HG03280 (cell line): ENCODE results near the gene CENPW.

Experiments used
- ATAC-seq: cut with Tn5 transposase; IDR thresholded peaks from one replicate; pipeline ENCODE4 v1.9.1; 2021; ENCODE audit warnings: mild to moderate bottlenecking, moderate library complexity; ENCODE audit not compliant: unreplicated experiment

CENPW gene

DNA sequence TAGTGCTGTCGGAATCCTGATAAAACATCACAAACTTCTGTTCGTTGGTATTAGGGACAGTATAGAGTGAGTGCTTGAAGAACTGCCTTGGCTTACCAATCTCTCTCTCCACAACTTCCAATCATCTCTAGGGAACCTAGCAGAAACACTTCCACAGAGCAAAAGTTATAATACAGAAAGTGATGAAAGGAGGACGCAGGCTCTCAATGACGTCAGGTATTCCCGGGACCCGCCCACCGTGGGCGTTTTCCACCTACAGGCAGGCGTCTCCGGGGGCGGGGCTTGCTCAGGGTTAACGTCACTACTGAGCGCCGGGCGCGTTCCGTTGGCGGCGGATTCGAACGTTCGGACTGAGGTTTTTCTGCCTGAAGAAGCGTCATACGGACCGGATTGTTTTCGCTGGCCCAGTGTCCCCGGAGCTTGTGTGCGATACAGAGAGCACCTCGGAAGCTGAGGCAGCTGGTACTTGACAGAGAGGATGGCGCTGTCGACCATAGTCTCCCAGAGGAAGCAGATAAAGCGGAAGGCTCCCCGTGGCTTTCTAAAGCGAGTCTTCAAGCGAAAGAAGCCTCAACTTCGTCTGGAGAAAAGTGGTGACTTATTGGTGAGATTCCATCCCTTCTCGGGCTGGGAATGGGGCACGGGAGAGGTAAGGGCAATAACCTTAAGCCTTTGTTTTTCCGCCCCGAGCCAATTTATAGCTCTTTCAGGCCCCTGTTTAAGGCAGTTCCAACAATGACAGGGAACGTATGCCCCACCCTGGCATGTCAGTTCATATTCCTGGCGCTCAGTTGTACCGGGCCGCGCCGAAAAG lies at the start of gene CENPW:
CENPW (plus strand) TSS at position 320 of the 814 bp plus-strand sequence; CDS start at position 479, 159 bp downstream.
- ATAC-seq = peak; percentile 95

DNA sequence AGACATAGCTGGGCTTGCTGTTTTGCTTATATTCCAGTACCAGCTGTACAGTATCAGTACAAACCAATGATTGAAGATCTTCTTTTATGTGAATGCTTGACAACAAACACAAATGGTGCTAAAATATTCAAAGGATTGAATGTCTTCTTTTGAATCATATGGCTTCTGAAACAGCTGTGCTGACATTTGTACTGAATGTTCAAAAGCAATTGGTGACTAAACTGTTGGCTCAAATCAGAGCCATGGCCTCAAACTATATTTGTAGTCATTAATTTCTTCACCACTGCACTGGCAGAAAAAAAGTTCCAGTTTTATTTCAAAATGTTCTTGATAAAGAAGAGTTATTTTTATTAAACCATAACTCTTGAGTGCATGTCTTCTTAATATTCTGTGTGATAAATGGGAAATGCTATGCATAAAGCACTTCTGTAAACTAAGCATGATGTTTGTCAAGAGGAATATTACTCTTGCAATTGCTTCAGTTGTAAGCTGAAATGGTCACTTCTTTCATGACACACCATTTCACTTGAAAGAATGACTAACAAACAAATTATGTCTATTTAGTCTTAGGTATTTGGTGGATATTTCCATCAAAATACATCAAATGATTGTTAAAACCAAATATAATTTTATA lies 45.9 kb upstream of the CENPW start:
- ATAC-seq = no peak

DNA sequence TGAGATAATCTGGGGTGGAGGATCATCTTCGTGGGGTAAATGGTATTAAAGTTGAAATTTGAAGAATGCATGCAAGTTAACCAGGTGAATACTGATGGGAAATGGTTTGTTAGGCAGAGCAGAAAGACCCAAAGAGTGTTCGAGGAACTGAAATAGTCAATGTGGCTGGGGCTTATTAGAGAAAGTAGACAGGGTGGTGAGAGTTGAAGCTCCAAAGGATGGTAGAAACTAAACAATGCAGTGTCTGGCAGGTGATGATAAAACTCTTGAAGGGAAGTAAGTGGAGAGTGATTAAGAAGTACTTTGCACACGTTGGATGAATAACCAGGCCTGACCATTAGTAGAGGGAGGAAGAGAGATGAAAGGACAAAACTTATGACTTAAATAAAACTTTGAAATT lies 39.8 kb upstream of the CENPW start:
- ATAC-seq = no peak

DNA sequence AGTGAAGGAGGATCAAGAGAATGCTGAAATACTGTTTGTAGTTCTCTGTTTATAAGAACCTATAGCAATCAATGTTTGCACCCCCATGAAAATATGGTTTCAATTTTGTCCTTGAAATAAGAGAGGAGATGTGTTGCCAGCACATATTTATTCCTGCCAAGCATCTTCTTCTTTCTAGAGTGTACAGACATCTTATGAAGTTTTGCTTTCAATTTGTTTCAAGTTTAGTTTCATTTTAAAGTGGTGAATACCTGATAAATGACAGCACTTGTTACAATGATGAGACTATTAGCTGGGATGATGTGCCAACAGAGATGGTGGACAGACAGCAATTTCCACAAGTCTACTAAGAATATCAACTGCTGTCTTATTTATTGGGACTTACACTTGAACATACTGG lies 39.2 kb upstream of the CENPW start:
- ATAC-seq = peak; percentile 85

DNA sequence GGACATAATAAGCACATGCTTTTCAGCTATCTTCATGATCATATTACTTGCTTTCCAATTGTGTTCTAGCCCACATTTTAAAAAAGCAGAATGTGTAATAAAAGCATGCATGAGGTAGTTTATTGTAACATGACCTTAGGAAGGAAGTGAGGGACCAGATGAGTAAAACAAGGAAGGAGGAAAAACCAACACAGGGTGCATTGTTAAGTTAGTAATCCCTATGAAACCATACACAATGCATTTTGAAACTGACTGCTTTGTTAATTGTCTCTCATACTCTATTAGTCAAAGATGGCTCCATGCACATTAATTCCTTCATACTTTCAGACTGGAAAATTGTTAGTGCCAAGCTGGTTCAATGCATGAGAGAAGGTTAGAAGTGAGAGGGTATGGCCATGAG lies 37.7 kb upstream of the CENPW start:
- ATAC-seq = no peak

DNA sequence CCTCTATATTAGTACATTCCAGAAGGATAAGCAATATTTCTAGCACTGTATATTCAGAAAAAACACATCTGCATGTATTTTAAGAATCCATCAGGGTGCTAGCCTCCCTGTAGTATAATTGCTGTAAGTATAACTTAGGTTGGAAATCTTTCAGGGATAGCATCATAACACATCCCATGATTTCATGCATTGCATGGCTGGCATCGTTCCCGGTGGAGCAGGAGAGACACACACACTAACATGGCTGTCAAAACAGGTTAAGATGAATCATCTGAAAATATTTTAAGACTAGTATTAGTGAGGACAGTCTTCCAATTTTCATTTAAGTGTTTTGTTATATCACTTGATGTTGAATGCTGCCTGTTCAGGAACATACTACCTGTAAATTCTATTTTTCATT lies 32.1 kb upstream of the CENPW start:
- ATAC-seq = no peak

DNA sequence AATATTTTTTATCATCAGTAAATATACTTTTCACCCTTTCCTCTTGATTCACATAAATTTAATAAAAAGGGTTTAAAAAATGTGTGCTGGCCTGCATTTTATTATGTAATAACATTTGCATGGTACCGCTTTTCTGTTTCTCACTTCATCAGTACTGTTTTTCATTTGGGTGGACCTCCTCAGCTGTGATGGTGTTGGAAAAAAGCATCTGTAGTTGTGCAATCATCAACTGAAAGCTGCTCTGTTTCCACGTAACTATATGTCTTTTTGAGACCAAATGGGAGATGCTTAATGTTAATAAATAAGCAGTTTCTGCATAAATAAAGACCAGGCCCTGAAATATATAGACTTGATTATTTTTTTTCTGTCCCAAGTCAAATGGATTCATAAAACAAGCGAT lies 31.6 kb upstream of the CENPW start:
- ATAC-seq = no peak

DNA sequence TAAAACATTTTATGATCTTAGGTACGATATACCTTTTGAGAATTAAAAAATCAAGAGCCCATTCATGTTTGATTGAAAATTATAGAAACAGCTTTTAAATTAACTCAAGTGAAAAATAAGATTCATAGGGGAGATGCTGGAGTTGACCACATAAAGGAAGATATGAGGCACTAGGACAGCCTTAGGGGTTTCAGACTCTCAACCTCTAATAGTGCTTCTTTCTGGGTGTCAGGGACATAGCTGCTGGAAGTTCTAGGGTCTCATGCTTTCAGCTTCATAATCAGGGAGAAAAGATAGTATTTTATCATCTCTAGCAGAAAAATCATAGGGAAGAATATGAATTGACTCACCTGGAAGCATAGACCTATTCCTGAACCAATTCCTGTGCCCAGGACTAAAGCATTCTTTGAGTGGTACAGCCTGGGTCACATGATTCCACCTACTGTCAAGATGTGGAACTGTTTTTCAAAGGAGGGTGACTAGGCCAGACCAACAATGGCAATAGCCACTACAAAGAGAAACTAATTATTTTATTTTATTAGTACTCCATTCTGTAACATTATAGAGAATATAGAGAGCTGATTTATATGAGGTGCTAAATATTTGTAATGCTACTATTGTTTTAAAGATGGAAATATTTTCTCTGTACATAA lies 27.8 kb upstream of the CENPW start:
- peak; percentile 85 for ATAC-seq

DNA sequence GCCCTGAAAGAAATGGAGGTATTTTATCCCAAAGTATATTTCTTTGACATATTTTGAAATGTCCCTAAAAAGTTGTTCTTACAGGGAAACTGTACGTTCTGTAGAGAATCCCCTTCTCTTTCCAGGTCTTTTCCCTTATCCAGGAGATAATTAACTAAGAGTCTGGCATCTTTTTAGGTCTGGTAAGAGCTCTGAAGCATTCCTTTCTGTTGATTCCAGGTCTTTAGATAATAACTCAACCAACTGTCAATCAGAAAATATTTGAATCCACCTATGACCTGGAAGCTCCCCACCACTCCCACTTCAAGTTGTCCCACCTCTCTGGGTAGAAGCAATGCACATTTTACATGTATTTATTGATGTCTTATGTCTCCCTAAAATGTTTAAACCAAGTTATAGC lies 26.0 kb upstream of the CENPW start:
- ATAC-seq = no peak

DNA sequence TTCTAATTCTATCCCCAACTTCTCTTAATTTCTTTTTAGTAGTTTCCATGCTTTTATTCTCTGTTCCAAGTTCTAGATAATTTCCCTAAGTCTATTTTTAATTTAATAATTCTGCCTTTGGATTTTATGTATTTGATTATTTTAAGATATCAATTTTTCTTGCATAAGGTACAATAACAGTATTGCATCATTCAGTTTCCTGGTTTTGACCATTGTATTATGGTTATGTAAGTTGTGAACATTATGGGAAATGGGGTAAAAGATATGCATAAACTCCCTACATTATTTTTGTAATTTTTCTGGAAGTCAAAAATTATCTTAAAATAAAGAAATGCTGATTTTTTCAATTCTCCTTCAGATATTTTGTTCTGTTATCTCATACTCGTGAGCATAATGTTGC lies 21.1 kb upstream of the CENPW start:
- no peak for ATAC-seq

DNA sequence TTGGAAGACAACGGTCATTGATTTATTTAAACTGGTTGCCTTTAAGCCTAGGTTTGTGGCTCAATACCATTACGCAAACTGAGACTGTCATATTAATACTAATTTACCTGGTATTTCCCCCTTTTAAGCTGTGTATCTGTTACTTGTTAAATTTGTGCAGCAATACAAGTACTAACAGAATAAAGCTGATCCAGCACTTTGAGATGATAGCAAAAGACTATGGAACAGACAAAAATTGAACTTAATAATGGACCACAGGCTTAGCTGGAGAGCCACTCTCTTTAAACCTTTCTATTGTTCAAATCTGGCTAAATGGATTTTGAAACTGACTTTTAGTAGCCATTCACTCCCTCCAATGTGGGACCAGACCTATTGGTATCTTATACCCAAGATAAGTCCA lies 6.2 kb upstream of the CENPW start:
- ATAC-seq = no peak

DNA sequence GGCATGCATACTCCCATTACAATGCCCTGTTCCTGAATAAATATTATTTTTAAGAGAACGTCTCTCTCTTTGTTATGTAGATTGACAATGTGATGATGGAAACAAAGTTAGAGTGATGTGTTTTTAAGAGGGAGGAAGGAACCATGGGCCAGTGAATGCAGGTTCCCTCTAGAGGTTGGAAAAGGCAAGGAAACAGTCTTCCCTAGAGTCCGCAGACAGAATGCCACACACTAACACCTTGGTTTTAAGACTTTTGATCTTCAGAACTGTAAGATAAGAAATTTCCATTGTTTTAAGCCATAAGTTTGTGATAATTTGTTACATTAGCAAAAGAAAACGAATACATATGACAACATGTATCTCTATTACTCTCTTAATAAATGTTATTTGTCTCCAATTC lies 4.7 kb upstream of the CENPW start:
- no peak for ATAC-seq

DNA sequence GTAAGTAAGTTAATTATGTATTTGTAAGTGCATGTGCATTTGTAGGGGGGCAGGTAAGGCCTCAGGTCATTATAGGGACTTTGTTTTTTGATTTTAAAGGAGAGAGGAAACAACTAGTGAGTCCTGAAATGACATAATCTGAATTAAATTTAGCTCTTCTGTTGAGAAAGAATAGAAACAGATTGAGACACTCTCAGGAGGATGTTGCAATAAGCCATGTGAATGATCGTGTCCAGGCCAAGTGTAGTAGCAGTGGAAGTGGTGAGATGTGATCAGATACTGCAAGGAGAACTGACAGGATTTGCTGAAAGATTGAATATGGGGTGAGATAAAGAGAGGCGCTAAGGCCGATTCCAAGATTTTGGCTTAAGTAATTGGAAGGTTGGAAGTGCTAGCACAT lies 2.6 kb upstream of the CENPW start:
- ATAC-seq = no peak

DNA sequence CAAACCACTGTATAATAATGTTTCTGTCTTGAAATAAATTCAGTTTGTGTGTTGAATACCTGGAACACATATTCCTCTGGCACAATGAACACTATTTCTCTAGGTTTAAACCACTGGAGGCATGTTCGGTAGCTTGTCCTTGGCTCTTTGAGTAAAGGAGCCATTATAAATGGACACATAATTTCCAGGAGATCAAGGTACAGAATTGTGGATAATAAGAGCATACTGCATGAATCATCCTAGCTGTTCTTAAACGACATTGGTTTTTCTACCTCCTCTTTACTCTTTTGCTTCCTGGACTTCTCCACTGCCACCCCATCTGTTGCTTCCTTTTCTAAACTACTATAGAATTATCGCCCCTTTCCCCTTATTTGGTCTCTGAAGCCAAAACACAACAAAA lies 1.2 kb downstream of the CENPW start:
- ATAC-seq = no peak

DNA sequence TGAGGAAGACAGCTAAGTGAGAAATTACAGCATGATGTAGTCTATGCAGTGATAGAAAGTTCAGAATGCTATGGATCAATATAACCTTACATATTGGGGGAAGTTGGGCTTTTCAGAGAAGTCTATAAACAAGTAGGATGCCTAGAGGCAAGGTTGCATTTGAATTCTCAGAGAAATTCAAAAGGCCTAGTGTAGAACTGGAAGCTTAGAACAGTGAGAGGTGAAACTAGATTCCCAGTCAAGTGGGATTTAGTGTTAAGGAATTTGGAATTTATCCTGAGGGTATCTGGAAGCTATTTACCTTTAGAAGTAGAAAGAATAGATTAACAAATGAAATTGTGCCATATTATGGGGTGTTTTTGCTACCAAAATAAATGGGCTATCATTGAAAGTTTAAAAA lies 4.3 kb downstream of the CENPW start:
- ATAC-seq = no peak

DNA sequence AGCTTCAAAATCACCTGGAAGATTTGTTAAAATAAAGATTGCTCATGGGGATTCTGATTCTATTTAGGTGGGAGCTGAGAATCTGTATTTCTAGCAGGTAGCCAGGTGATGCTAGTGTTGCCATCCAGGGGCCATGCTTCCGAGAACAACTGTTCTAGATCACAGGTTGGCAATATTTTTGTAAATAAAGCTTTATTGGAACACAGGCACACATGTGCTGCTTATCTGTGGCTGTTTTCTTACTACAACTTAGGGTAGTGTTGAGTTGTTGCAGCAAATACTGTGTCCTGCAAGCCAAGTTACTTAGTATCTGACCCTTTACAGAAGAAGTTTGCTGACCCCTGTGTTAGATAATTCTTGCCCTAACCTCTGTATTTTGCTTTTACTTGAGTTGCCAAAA lies 12.0 kb downstream of the CENPW start:
- ATAC-seq = no peak

DNA sequence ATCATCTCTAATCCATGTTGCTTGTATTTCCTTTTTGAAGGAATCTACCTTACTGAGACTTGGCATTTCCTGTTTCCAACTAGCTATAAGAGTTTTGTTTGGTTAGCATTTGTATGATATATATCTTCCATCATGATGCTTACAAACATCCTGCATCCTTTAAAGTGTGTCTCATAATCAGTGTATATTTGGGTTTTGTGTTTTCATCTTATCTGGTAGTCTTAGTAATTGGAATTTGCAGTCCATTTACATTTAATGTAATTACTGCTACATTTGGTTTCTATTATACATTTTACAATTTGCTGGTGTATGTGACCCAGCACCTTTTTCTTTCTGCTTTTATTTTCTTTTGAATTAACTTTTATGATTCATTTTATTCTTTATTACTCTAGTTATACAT lies 12.6 kb downstream of the CENPW start:
- ATAC-seq = no peak

DNA sequence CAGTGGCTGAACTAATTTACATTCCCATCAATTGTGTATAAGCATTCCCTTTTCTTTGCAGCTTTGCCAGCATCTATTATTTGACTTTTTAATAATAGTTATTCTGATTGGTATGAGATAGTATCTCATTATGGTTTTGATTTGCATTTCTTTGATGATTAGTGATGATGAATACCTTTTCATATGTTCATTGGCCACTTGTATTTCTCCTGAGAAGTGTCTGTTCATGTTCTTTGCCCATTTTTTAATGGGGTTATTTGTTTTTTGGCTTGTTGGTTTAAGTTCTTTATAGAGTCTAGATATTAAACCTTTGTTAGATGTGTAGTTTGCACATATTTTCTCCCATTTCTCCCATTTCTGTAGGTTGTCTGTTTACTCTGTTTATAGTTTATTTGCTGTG lies 16.6 kb downstream of the CENPW start:
- no peak for ATAC-seq

DNA sequence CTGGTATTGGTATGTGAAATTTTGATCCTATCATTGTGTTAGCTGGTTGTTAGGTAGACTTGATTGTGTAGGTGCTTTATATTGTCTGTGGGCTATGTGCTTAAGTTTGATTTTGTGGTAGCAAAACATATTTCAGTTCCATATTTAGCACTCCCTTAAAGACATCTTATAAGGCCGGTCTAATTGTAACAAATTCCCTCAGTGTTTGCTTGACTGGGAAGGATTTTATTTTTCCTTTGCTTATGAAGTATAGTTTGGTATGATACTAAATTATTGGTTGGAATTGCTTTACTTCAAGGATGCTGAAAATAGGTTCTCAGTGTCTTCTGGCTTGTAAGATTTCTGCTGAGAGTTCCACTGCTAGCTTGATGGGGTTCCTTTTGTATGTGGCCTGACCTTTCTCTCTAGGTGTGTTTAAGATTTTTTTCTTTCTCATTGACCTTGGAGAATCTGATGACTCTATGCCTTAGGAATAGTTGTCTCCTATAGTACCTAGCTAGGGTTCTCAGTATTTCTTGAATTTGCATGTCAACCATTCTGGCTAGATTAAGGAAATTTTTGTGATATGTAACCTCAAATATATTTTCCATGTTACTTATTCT lies 20.1 kb downstream of the CENPW start:
- no peak for ATAC-seq

DNA sequence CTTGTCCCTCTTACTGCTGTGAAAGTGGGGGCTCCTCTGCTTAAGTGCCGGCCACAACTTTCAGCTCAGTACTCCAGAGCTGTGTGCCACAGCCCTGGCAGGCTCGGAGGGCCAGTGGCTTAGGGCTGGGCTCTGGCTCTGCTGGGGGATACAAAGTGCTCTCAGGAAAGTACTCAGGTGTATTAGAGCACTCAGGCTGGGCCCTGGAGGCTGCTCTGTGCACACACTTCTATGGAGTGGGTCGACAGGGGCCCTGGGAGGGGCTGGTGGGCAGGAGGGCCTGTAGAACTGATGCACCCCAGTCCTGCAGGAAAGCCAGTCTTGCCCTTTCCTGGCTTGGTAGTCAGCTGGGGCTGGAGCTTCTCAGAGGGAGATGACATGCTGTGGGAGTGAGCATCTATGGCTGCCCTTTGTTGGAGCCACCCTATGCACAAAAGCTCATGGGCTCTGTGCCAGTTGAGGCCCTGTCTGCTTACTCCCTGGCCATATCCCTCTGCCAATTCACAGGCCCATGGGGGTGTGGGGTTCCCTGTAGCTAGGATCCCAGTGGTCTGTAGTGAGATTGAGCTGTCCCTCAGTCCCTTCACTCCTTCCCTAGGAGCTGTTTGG lies 22.0 kb downstream of the CENPW start:
- no peak for ATAC-seq

DNA sequence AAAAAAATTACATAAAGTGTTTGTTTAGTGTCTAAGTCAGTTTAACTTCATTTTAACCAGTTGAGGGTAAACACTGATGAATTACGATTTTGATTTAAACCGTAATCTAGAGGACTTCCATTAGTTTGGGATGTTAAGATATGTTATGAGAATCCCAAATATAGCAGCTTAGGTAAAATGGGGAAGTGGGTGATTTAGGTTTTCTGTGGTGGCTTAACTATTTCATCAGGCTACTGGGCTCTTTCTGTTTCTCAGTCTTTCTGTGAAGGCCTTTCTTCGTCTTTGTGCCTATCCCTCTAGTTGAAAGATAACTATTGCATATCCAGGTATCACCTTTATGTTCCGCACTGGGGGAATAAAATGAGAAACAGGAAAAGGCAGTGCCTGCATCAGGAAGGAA lies 27.9 kb downstream of the CENPW start:
- ATAC-seq = no peak
